Activated CD4-positive, alpha-beta memory T cell treated with anti-CD3 and anti-CD28 coated beads, Interleukin-2, amount 10 ng/mL, durations not matched to agents 7 days and 5 days (primary cell): Measurements from ENCODE around the gene KRT84. TPM values are rescaled to one million over a fixed set of nuclear protein-coding genes. Genes with fewer than 3 reads are reported as not detected.

Source experiments
- CTCF ChIA-PET: fragments of 350-600 bp; sonication (Branson Sonifier 250); formaldehyde crosslinking; loops from one replicate; lab custom pipeline; 2021; ENCODE audit warnings: antibody characterized with exemption, inconsistent platforms; lab: Charles Lee
- POLR2A ChIA-PET: fragments of 350-600 bp; sonication (Branson Sonifier 250); formaldehyde crosslinking; loops from one replicate; lab custom pipeline; 2021; ENCODE audit warnings: antibody characterized with exemption; lab: Charles Lee
- DNase-seq: peaks from one replicate; pipeline ENCODE4 v3.0.0-alpha.2; 2020
- H3K27ac Mint-ChIP-seq: one replicate; pipeline ENCODE4 v1.8.0; 2021; ENCODE audit warnings: mild to moderate bottlenecking, mixed read lengths
- H3K27me3 Mint-ChIP-seq: one replicate; pipeline ENCODE4 v1.8.0; 2021; ENCODE audit warnings: mixed read lengths
- H3K36me3 Mint-ChIP-seq: one replicate; pipeline ENCODE4 v1.8.0; 2021; ENCODE audit warnings: low read depth, mixed read lengths
- H3K4me1 Mint-ChIP-seq: one replicate; pipeline ENCODE4 v1.8.0; 2021; ENCODE audit warnings: mixed read lengths
- H3K4me3 Mint-ChIP-seq: one replicate; pipeline ENCODE4 v1.8.0; 2021; ENCODE audit warnings: mild to moderate bottlenecking, mixed read lengths
- H3K9me3 Mint-ChIP-seq: one replicate; pipeline ENCODE4 v1.8.0; 2021; ENCODE audit warnings: mixed read lengths
- total RNA-seq, 2 experiments: library from RNA; stranded (reverse); gene quantifications; one replicate each; pipeline ENCODE4 v1.2.3, GENCODE V29; 2021

KRT84 gene
- total RNA-seq, 2 experiments from 2014 or later, result not detected

DNA sequence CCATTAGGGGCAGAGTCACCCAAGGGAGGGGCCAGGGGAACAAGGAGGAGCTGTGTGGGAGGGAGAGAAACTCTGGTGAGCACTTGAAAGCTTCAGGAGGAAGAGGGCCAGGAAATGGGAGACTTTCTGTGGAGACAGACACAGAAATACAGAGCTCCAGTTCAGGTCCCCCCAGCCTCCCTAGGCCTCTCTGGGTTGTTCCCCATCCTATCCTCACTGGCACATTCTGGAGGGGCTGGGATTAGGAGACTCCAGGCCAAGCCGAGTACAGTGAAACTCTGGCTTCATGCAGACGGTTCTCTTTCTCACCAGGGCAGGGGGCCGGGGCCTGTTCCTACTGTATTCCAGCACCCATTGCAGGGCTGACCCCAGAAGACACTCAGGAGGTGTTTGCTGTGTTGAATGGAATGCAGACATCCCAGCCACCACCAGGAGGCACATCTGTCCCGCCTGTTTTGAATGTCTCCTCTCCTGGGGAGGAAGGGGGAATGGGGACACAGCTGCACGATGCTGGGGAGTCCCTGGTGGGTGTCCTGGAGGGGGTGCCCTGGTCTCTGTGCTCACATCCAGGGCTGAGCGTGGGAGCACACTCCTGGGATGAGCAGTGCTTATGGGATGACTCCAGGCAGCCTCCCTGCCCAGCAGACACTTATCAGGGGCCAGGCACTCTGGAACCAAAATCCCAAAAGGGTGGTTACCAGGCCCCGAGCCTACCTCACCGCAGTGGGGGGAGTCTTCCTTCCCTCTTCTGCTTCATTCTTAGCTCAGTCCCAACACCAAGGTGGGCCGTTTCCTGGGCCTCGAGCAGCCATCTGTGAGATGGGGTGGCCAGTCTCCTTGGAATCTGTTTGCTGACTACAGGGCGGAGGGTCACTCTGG is 5.5 kb upstream of the KRT84 start:
- POLR2A ChIA-PET, result no interaction called here

DNA sequence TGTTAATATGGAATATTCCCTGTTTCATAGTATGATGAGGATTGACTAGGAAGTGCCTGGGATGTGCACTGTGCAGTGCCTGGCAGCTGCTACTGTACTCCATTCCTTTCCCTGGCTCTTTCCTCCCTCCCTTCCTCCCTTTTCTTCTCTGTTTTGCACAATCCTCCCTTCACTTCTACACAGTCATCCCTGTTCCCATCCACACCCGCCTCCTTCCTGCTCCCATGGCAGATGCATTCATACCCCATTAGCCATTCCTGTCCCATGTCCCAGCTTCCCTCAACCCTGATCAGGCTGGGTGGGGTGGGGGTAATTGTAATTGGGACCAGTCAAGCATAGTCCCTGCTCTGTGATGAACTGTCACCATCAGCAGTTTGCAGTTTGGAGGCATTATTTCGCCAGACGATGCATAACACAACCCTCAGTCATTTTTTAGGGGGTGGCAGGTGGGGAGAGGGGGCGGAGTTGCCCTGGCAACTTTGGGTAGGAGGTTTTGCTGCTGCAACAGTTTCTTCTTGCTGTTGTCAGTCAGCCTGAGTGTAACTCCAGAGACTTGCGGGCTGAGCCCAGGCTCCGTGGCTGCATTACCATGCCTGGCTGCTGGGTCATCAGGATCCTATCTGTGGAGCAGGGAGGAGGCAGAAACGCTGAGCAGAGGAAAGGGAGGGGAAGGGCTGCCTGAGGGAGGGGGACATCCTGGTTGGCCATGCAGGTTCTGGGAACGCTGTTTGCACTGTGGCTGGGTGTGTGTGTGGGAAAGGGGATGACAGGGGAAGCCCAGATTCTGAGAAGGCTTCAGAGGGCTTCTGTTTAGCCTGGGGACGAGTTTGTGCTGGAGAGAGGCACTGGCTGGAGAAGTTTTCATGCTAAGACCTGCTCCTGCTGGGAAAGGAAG is 4.1 kb upstream of the KRT84 start:
- Mint-ChIP-seq H3K27me3 (peaks cover 8% of the 10 kb centered on the region), H3K4me3 (no peak overlapping the region), H3K9me3 (no peaks in the 10 kb centered on the region), H3K36me3 (no peaks in the 10 kb centered on the region), H3K27ac (no peak overlapping the region), H3K4me1 (no peaks in the 10 kb centered on the region)
- CTCF ChIA-PET, result interaction anchor here (1.4 kb wide), 1 partner anchor 16 kb away, joined by 3 read pairs; no protein-coding TSS in a partner anchor
- POLR2A ChIA-PET, result no interaction called here
- no peak for DNase-seq

More for the DNA sequence above, 5.5 kb upstream of the KRT84 start:
- Mint-ChIP-seq H3K9me3 (no peaks in the 10 kb centered on the region), H3K4me1 (no peaks in the 10 kb centered on the region), H3K27ac (no peak overlapping the region), H3K27me3 (peaks cover 8% of the 10 kb centered on the region), H3K4me3 (no peak overlapping the region), H3K36me3 (no peaks in the 10 kb centered on the region)
- CTCF ChIA-PET, result no interaction called here
- DNase-seq, result no peak

- H3K36me3 Mint-ChIP-seq, result no peaks in the 10 kb centered on the region
- no peaks in the 10 kb centered on the region for H3K9me3 Mint-ChIP-seq
- DNase-seq, result no peak
- ChIA-PET CTCF (no interaction called here), POLR2A (no interaction called here)
- H3K27me3 Mint-ChIP-seq, result peaks cover 11% of the 10 kb centered on the region
- no peak overlapping the region for H3K4me3 Mint-ChIP-seq
- H3K27ac Mint-ChIP-seq, result no peak overlapping the region
- H3K4me1 Mint-ChIP-seq, result peaks cover 3% of the 10 kb centered on the region
Observed at GRCh38 chr12:52387859-52388258, 2.4 kb upstream of the KRT84 start.

- no peak overlapping the region for H3K27ac Mint-ChIP-seq
- H3K36me3 Mint-ChIP-seq, result no peaks in the 10 kb centered on the region
- no peak for DNase-seq
- H3K4me1 Mint-ChIP-seq, result peaks cover 8% of the 10 kb centered on the region
- no peak overlapping the region for H3K4me3 Mint-ChIP-seq
- peaks cover 5% of the 10 kb centered on the region for H3K27me3 Mint-ChIP-seq
- no peaks in the 10 kb centered on the region for H3K9me3 Mint-ChIP-seq
- POLR2A ChIA-PET, result no interaction called here
- CTCF ChIA-PET, result interaction anchor here (0.7 to 1.3 kb wide), 5 partner anchors 9 to 152 kb away, joined by 3 to 5 read pairs (median 3); partner anchors contain the start of gene KRT85
Observed at GRCh38 chr12:52383331-52383730, 2.1 kb downstream of the KRT84 start.

DNA sequence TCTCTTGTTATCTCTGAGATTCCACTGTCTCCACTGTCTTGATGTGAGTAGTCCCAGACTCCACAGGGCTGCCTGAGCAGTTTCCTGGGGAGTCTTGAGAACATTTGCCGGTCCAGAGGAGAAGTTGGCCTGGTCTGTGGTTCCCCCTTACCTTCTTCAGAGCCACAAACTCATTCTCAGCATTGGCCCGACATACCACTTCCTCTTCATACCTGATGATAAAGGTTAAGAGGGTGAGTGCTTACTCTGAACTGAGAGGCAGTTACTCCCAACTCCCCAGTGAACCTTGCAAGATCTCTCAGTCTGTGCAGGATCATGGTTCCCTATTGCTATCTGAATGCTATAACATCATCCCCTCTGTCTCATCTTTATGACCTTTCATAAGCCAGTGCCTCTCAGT is 2.6 kb downstream of the KRT84 start:
- Mint-ChIP-seq H3K27ac (no peak overlapping the region), H3K27me3 (peaks cover 5% of the 10 kb centered on the region), H3K4me1 (peaks cover 8% of the 10 kb centered on the region), H3K9me3 (no peaks in the 10 kb centered on the region), H3K4me3 (no peak overlapping the region), H3K36me3 (no peaks in the 10 kb centered on the region)
- ChIA-PET CTCF (interaction anchor here (1.2 to 1.4 kb wide), 2 partner anchors 9 to 22 kb away, joined by 3 to 5 read pairs; no protein-coding TSS in a partner anchor), POLR2A (no interaction called here)
- no peak for DNase-seq

DNA sequence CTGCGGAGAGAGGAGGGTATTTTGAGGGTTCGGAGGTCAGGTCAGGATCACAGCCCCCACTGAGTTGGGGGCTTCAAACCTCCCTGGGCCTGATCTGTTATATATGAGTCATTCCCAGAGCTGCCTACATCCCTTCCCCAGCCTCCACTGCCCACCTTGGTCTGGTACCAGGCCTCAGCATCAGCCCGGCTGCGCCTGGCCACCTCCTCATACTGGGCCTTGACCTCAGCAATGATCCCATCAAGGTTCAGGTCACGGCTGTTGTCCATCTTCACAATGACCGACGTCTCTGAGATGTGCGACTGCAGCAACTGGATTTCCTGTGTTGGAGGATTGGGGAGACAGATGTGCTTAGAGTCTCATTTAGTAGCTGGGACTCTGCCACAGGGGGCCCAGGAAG is 4.2 kb downstream of the KRT84 start:
- peaks cover 3% of the 10 kb centered on the region for H3K27me3 Mint-ChIP-seq
- DNase-seq, result no peak
- POLR2A ChIA-PET, result no interaction called here
- H3K36me3 Mint-ChIP-seq, result no peaks in the 10 kb centered on the region
- no peaks in the 10 kb centered on the region for H3K9me3 Mint-ChIP-seq
- peaks cover 8% of the 10 kb centered on the region for H3K4me1 Mint-ChIP-seq
- H3K27ac Mint-ChIP-seq, result no peak overlapping the region
- H3K4me3 Mint-ChIP-seq, result no peak overlapping the region
- CTCF ChIA-PET, result interaction anchor here (0.9 kb wide), 1 partner anchor 19 kb away, joined by 3 read pairs; no protein-coding TSS in a partner anchor

GRCh38 chr12:52380271-52380694 is 5.2 kb downstream of the KRT84 start:
- Mint-ChIP-seq H3K27me3 (peaks cover 9% of the 10 kb centered on the region), H3K4me1 (peaks cover 8% of the 10 kb centered on the region), H3K27ac (no peak overlapping the region), H3K9me3 (no peaks in the 10 kb centered on the region), H3K4me3 (no peak overlapping the region), H3K36me3 (no peaks in the 10 kb centered on the region)
- ChIA-PET POLR2A (no interaction called here), CTCF (interaction anchor here (1.3 kb wide), 1 partner anchor 500 kb away, joined by 5 read pairs; no protein-coding TSS in a partner anchor)
- DNase-seq, result peak; percentile 24

DNA sequence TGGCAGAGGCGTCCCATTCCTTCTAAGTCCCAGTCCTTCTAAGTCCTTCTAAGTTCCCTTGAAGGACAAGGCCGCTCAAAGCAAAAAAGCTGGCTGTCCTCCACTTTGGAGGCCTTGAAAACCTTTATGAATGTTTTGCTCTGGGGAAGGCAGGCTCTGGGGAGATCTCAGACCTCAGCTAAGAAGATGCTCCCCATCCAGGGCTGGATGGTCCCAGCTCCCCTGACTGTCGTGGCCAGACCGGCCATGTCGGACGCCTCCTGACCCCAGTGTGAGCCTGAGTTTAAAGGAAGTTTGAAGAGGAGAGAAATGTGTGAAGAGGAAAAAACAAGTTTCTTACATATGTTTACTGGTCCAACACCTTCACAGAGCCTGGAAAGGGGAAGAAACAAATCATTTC is 5.9 kb downstream of the KRT84 start:
- H3K27me3 Mint-ChIP-seq, result peaks cover 9% of the 10 kb centered on the region
- no peak for DNase-seq
- CTCF ChIA-PET, result interaction anchor here (1.3 kb wide), 1 partner anchor 500 kb away, joined by 5 read pairs; no protein-coding TSS in a partner anchor
- H3K27ac Mint-ChIP-seq, result no peak overlapping the region
- no peak overlapping the region for H3K4me3 Mint-ChIP-seq
- no peaks in the 10 kb centered on the region for H3K9me3 Mint-ChIP-seq
- peaks cover 8% of the 10 kb centered on the region for H3K4me1 Mint-ChIP-seq
- POLR2A ChIA-PET, result no interaction called here
- no peaks in the 10 kb centered on the region for H3K36me3 Mint-ChIP-seq

DNA sequence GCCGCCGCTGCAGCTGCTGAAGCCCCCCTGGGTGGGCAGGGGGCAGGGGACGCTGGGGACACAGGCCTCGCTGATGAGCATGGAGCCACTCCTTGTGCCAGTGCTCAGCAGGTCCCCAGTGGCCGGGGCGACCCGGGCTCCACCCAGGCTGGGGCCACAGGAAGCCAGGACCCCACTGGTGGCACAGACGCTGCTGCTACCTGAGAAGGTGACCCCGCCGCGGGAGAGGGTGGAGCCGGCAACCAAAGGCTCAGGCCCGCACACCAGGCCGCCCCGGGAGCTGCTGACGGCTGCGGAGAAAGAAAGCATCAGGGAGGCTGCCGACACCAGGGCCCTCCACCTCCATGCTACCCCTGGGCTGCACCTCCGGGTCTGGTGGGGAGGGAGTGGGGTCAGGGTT is 7.4 kb downstream of the KRT84 start:
- Mint-ChIP-seq H3K27me3 (peaks cover 15% of the 10 kb centered on the region), H3K4me3 (no peak overlapping the region), H3K27ac (no peak overlapping the region), H3K4me1 (peaks cover 7% of the 10 kb centered on the region), H3K9me3 (no peaks in the 10 kb centered on the region), H3K36me3 (no peaks in the 10 kb centered on the region)
- no peak for DNase-seq
- POLR2A ChIA-PET, result no interaction called here
- CTCF ChIA-PET, result no interaction called here

DNA sequence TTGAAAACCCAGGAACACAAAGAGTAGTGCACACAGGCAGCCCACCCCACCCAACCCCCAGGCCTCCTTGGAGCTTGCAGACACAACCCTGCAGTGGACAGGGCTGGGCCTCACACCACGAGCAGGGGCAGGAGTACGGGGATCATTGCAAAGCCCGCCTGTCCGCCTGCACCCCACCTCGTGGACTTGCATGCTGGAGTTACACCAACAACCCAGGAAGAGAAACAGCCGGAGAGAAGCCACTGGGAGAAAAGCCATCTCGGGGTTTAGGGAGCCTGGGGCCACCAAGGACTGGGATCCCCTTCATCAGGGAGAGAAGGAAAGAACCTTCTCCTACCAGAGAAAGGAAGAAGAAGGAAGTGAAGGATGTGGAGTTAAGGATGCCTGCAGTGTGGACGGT is 8.2 kb downstream of the KRT84 start:
- Mint-ChIP-seq H3K27me3 (peaks cover 12% of the 10 kb centered on the region), H3K27ac (no peak overlapping the region), H3K9me3 (no peaks in the 10 kb centered on the region), H3K4me1 (no peaks in the 10 kb centered on the region), H3K36me3 (no peaks in the 10 kb centered on the region), H3K4me3 (no peak overlapping the region)
- ChIA-PET CTCF (no interaction called here), POLR2A (no interaction called here)
- no peak for DNase-seq

DNA sequence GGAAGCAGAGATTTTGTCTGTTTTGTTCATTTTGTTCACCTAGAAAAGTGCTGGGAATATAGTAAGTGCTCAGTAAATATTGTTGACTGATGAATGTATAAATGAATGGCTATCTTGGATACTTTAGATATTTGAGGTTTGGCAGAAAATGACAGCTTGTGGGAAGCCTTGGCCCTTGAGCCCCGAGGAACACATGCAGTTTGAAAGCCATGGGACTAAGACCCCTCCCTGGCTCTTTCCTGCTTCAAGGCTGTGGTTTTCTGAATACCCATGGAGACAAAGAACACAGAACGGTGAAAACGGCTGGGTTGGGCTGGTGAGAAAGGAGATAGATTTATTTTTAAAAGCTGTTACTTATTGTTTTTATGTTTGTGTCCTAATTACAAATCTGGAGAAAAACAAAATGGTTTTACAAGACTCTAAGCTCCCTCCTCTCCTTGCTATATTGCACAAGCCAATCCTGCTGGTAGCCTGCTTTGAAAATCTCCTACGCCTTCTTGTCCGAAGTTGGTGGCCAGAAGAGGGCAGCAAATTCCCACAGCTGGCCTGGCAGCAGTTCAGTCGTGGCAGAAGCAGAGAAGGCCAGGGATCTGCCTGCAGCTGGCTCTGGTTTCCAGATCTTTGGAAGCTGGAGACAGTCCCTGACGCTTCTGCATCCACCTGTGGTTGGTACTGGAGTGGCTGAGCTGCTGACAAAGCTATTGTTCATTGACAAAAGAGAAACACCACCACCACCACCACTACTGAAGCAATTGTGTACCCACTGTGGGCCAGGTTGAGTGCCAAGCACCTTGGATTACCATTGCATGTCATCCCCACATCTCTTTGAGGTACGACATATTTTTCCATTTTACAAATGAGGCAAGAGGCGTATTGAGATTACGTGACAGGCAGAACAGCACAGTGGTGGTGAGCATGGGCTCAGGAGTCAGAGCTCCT is 13.0 kb downstream of the KRT84 start:
- CTCF ChIA-PET, result interaction anchor here (0.6 to 3.6 kb wide), 15 partner anchors 8 to 512 kb away, joined by 3 to 17 read pairs (median 4); no protein-coding TSS in a partner anchor
- H3K4me3 Mint-ChIP-seq, result no peak overlapping the region
- H3K27ac Mint-ChIP-seq, result no peak overlapping the region
- DNase-seq, result peak; percentile 66
- peaks cover 32% of the 10 kb centered on the region for H3K27me3 Mint-ChIP-seq
- H3K4me1 Mint-ChIP-seq, result no peaks in the 10 kb centered on the region
- H3K36me3 Mint-ChIP-seq, result no peaks in the 10 kb centered on the region
- POLR2A ChIA-PET, result no interaction called here
- no peaks in the 10 kb centered on the region for H3K9me3 Mint-ChIP-seq

DNA sequence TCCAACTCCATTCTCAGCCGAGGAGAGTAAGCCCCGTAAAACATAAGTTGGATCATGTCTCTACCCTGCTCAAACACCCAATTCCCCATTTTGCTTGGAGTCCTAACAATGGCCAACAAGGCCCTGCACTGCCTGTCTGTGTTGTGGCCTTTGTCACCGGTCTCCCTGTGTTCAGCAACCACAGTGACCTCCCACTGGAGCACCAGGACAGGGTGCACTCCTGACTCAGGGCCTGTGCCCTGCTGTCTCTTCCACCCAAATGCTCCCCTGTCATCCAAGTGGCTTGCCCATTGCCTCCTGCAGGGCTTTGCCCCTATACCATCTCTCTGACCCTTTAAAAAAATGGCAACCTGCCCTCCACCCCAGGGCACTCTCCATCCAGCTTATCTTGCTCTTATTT is 13.7 kb downstream of the KRT84 start:
- Mint-ChIP-seq H3K36me3 (no peaks in the 10 kb centered on the region), H3K9me3 (no peaks in the 10 kb centered on the region), H3K4me1 (no peaks in the 10 kb centered on the region), H3K27me3 (peaks cover 34% of the 10 kb centered on the region), H3K4me3 (no peak overlapping the region), H3K27ac (no peak overlapping the region)
- ChIA-PET POLR2A (no interaction called here), CTCF (interaction anchor here (0.9 to 3.6 kb wide), 5 partner anchors 10 to 513 kb away, joined by 4 to 17 read pairs (median 12); no protein-coding TSS in a partner anchor)
- DNase-seq, result no peak
